Measurements from ENCODE around the gene NFATC2.

Gene NFATC2

GRCh38 chr20:51488331-51488730 is 54.2 kb downstream of the NFATC2 start:
- no peaks in the 10 kb centered on the region for H3K36me3 ChIP-seq (ENCODE audit: control insufficient read depth in 2 of 2, insufficient read depth in 1 of 2, low read length in 2 of 2)
- POLR2A ChIA-PET: no interaction called here
- TF ChIP-seq ZNF585B (tag by site-specific recombination; IDR thresholded peaks at IDR 0.05) (no peak), ZBTB20 (tag by site-specific recombination; IDR thresholded peaks at IDR 0.05) (0 out of 2 replicates have a peak, but pooled peaks have one; percentile 13), KLF17 (tag by site-specific recombination; IDR thresholded peaks at IDR 0.05) (no peak), ZNF24 (tag by site-specific recombination; IDR thresholded peaks at IDR 0.05) (0 out of 2 replicates have a peak, but pooled peaks have one; percentile 9), ZNF274 (IDR thresholded peaks at IDR 0.05; ENCODE audit: low read length) (no peak), ZNF274 (tag by site-specific recombination; IDR thresholded peaks at IDR 0.05; ENCODE audit: borderline replicate concordance) (no peak), BCL11B (tag by site-specific recombination; IDR thresholded peaks at IDR 0.05; ENCODE audit: low read depth) (no peak), OVOL3 (tag by site-specific recombination; IDR thresholded peaks at IDR 0.05) (no peak), ZNF776 (tag by site-specific recombination; IDR thresholded peaks at IDR 0.05; ENCODE audit: borderline replicate concordance) (no peak), ZNF292 (tag by site-specific recombination; IDR thresholded peaks at IDR 0.05; ENCODE audit: borderline replicate concordance, low read depth) (no peak), MEIS1 (CRISPR knock-in tag; IDR thresholded peaks at IDR 0.05; ENCODE audit: borderline replicate concordance) (no peak), ZNF785 (tag by site-specific recombination; IDR thresholded peaks at IDR 0.05) (no peak), ZNF558 (tag by site-specific recombination; IDR thresholded peaks at IDR 0.05) (no peak), ATF2 (tag by site-specific recombination; IDR thresholded peaks at IDR 0.05; ENCODE audit: low read depth) (no peak), ZNF169 (tag by site-specific recombination; IDR thresholded peaks at IDR 0.05) (no peak)
- TF ChIP-seq, protein P1, sequence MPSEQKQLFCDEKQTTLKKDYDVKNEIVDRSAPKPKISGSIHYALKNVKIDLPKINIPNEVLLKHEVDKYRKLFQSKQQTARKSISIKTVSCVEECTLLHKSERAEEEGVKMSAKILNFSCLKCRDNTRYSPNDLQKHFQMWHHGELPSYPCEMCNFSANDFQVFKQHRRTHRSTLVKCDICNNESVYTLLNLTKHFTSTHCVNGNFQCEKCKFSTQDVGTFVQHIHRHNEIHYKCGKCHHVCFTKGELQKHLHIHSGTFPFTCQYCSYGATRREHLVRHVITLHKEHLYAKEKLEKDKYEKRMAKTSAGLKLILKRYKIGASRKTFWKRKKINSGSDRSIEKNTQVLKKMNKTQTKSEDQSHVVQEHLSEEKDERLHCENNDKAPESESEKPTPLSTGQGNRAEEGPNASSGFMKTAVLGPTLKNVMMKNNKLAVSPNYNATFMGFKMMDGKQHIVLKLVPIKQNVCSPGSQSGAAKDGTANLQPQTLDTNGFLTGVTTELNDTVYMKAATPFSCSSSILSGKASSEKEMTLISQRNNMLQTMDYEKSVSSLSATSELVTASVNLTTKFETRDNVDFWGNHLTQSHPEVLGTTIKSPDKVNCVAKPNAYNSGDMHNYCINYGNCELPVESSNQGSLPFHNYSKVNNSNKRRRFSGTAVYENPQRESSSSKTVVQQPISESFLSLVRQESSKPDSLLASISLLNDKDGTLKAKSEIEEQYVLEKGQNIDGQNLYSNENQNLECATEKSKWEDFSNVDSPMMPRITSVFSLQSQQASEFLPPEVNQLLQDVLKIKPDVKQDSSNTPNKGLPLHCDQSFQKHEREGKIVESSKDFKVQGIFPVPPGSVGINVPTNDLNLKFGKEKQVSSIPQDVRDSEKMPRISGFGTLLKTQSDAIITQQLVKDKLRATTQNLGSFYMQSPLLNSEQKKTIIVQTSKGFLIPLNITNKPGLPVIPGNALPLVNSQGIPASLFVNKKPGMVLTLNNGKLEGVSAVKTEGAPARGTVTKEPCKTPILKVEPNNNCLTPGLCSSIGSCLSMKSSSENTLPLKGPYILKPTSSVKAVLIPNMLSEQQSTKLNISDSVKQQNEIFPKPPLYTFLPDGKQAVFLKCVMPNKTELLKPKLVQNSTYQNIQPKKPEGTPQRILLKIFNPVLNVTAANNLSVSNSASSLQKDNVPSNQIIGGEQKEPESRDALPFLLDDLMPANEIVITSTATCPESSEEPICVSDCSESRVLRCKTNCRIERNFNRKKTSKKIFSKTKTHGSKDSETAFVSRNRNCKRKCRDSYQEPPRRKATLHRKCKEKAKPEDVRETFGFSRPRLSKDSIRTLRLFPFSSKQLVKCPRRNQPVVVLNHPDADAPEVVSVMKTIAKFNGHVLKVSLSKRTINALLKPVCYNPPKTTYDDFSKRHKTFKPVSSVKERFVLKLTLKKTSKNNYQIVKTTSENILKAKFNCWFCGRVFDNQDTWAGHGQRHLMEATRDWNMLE (tag by site-specific recombination; conservative IDR thresholded peaks at IDR 0.05; ENCODE audit: low read depth): no peak
- TF ChIP-seq, protein P2, sequence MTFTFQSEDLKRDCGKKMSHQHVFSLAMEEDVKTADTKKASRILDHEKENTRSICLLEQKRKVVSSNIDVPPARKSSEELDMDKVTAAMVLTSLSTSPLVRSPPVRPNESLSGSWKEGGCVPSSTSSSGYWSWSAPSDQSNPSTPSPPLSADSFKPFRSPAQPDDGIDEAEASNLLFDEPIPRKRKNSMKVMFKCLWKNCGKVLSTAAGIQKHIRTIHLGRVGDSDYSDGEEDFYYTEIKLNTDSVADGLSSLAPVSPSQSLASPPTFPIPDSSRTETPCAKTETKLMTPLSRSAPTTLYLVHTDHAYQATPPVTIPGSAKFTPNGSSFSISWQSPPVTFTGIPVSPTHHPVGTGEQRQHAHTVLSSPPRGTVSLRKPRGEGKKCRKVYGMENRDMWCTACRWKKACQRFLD (tag by site-specific recombination; IDR thresholded peaks at IDR 0.05): no peak
- TF ChIP-seq, protein P3, sequence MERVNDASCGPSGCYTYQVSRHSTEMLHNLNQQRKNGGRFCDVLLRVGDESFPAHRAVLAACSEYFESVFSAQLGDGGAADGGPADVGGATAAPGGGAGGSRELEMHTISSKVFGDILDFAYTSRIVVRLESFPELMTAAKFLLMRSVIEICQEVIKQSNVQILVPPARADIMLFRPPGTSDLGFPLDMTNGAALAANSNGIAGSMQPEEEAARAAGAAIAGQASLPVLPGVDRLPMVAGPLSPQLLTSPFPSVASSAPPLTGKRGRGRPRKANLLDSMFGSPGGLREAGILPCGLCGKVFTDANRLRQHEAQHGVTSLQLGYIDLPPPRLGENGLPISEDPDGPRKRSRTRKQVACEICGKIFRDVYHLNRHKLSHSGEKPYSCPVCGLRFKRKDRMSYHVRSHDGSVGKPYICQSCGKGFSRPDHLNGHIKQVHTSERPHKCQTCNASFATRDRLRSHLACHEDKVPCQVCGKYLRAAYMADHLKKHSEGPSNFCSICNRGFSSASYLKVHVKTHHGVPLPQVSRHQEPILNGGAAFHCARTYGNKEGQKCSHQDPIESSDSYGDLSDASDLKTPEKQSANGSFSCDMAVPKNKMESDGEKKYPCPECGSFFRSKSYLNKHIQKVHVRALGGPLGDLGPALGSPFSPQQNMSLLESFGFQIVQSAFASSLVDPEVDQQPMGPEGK (tag by site-specific recombination; IDR thresholded peaks at IDR 0.05): no peak
- no peak overlapping the region for H3K4me3 ChIP-seq (ENCODE audit: low read depth, low read length)
- peaks cover 6% of the 10 kb centered on the region for H3K4me1 ChIP-seq (ENCODE audit: control insufficient read depth, insufficient read depth, low read length)
- no peaks in the 10 kb centered on the region for H3K9me3 ChIP-seq (ENCODE audit: control insufficient read depth, insufficient read depth, low read depth, low read length)
- CTCF ChIA-PET: interaction anchor here (0.7 kb wide), 1 partner anchor 44 kb away, joined by 3 read pairs; no protein-coding TSS in a partner anchor
- no peak overlapping the region for H3K27ac ChIP-seq (ENCODE audit: extremely low read depth, low read depth, low read length)

All from HEK293 (cell line).